ENCODE results near the gene CALCOCO1.
A peak's percentile ranks its signal among the peaks of the same experiment; 100 is the strongest.
"Not testable (repeated sequence)": the region's sequence is repeated elsewhere in the genome, so short reads cannot be mapped to it uniquely, and the experiment has no call there.

CALCOCO1 gene

DNA sequence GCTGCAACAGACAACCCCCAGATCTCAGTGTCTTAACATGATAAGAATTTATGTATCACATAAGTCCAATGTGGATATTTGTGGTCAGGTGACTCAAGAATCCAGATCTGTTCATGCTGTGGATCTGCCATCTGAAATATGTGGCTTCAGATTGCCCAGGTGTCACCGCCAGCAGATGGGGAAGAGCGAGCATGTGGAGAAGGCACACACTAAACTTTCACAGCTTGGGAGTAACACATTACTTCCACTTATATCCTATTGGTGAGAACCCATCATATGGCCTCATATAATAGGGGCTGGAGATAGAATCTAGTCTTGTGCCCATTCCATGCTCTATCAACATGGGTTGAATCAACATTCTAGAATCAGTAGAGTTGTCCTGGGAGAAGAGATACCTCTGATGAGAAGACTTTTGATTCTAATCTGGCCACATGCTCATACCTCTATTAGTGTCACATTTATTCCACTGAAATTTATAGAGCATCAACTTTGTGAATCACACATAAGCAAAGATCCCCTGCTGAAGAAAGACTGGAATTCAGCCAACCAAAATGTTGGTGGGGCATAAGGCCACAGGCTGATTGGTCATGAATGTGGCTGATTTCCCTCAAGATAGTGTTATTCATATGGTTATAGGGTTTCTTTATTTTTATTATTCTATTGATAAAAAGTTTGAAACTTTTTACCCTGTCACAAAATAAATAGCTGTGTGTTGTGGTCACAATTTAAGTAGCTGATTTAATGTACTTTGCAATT, 6.0 kb upstream of the CALCOCO1 start:
- no peak for DNase-seq

DNA sequence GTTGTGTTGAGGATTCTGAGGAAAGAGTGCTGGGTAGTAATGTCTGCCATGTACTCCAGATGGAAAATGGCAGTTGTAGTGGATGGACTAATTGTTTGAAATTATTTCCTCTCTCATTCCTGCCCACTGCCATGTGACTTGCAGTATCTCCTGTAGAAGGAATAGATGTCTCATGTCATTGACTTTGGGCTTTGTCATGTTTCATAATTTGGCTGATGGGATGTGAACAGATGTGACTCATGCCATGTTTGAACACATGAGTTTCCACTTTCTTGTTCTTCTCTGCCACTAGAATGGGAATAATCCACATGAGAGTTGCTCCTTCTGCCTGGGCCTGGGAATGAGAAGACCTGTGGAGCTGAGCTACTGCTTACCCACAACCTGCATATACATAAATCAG, 2.4 kb upstream of the CALCOCO1 start:
- DNase-seq, result no peak

DNA sequence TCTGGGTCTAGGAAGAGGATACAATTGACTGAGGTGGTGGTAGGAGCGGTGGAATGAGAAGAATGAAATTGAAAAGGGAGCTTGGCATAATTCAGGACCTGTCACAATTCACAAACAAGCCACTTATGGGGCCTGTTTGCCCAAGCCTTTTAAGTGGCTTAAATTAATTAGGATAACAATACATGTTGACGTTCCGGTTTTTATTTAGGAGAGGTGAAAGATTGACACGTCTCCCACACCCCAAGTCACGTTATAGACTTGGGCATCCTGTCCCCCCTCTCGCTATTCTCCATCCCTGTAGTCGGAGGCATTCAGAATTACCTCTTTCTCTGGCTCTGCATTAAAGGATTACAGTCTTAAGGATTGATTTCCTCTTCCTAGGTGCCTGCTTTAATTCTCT, 954 bp upstream of the CALCOCO1 start:
- no peak for DNase-seq

DNA sequence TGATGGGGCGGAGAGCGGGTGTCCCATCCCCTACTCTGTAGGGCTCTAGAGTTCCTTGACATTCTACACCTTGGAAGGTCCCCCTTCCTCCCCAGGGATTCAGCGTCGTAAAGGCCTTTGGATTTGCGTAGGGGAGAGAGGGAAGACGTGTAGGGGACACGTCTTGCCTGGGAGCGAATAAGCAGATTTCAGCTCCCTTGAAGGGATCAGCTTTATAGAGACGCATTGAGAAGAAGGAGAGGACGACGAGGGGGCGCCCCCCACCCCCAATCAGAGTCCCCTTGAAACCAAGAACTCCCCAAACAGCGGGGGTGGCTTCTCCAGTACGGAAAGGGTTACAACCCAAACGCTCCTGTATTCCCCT, 324 bp downstream of the CALCOCO1 start:
- no peak for DNase-seq

DNA sequence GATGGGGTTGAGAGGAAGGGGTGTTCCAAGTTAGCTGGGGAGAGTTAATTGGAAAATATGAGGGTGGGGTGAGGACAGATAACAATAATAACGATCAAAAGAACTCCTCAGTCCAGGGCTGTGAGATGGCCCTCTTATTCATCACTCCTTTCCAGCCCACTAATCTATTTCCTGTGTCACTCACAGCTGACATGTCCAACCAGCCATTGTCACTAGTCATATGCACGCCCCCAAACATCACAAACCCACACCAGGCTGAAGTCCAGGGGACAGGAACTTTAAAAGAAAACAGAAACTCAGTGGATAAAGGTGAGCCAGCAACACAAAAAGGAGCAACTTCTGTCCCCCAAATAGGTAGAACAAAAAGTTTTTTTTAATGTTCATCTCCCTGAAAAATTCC, 911 bp downstream of the CALCOCO1 start:
- DNase-seq, result no peak

DNA sequence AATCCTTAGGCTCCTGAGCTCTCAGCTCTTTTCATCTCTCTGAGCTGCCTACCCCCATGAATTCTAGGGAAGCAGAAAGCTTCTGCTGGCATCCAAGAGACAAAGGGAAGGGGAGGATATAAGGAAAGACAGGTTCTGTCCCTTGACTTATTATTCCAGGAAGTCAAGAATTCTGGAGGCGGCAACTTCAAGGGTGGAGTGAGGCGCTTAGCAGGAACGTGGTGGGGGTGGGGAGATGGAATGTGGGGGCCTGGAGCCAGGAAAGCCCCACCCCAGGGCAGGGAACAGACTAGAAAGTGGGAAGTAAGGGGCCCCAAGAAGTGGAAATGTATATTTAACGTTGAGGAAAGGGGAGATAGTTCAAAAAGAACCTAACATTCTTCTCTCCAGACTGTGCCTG, 1.4 kb downstream of the CALCOCO1 start:
- no peak for DNase-seq

DNA sequence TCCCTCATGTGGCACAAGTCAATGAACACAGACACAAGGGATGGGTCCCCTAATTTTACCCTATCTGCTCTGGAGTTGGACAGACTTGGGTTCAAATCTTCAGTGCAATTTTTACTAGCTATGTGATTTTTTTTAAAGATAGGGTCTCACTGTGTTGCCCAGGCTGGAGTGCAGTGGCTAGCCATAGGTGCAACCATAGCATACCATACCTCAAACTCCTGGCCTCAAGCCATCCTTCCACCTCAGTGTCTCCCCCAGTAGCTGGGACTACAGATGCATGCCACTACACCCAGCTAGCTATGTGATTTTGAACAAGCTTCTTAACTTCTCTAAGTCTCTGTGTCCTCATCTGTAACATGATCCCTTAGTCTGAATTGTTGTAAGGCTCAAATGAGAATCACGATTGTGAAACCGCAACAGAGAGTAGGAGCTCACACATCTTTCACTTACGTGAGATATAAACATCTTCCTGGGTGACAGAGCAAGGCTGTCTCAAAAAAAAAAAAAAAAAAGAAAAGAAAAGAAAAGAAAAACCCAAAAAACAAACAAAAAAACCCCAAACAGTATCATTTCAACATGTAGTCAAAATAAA, 4.7 kb downstream of the CALCOCO1 start:
- DNase-seq, result no peak

DNA sequence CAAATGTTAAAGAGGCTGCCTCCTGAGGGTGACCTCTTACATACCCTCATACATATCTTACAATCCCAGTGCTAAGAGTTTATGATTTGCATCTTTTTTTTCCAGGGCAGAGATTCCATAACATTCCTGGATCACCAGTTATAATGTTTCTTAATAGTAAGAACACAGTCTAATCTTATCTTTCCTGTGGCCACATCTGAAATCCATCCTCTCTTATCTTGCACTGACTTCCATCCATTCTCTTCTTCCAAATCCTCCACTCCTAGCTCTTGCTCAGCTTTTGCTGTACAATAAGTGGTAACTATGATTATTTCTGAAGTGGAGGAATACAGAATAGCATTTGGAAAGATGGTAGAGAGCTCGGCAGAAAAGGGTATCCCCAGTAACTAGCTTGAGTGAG, 6.3 kb downstream of the CALCOCO1 start:
- DNase-seq, result no peak

DNA sequence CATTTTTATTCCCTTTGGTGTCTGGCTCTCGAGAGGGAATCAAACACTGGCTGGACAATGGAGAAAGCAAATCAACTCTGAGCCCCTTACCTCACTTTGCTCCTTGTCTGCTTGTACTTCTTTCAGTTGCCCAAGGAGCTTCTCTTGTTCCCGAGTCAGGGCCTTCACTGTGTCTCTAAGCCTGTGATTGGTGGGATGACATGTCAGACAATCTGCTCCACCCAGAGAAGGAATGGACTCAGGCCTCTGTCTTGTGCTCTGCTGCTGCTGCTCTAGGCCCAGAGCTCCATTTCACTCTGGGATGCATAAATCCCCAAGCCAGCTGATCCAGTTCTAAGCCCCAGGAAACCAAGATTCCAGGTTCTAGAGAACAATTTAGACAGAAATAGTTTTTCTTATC, 7.6 kb downstream of the CALCOCO1 start:
- DNase-seq, result no peak

DNA sequence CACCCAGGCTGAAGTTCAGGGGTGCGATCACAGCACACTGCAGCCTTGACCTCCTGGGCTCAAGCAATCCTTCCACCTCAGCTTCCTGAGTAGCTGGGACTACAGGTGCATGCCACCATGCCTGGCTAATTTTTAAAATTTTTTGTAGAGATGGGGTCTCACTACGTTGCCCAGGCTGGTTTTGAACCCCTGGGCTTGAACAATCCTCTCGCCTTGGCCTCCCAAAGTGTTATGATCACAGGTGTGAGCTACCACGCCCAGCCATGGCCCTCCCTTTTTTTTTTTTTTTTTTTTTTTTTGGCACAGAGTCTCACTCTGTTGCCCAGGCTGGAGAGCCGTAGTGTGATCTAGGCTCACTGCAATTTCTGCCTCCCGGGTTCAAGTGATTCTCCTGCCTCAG, 8.7 kb downstream of the CALCOCO1 start:
- DNase-seq, result not testable (repeated sequence)

DNA sequence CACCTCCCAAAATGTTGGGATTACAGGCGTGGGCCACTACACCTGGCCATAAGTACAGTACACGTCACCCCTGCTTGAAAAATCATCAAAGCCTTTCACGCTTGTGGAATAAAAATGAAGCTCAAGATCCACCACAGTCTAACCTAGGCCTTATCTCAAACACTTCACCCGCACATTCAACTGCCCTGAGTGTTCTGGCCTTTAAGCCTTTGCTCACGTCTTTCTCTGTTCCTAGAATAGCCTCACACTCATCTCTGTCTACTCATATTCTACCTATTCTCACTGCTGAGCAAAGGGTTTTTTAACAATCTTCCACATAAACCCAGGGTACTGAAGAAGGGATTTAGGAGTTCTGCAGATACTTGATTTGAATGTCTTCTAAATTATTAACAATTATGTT, 9.9 kb downstream of the CALCOCO1 start:
- no peak for DNase-seq

DNA sequence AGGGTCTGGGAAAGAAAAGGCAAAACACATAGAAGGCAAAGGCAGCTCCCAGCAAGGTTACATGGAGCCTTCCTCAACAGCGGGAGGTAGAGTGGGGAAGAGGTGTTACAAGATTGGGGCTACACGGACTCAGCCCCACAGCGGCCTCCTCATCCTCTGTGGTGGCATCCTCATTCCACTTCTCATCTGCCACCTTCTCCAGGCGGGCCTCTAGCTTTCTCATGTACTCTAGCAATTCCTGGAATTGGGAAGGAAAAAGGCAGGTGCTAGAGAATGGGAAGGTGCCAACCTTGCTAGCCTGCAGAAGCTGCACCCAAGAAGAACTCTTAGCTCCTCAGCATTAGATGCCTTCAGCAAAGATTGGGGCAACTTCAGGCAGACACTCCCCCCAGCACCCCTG, 13.2 kb downstream of the CALCOCO1 start:
- no peak for DNase-seq

DNA sequence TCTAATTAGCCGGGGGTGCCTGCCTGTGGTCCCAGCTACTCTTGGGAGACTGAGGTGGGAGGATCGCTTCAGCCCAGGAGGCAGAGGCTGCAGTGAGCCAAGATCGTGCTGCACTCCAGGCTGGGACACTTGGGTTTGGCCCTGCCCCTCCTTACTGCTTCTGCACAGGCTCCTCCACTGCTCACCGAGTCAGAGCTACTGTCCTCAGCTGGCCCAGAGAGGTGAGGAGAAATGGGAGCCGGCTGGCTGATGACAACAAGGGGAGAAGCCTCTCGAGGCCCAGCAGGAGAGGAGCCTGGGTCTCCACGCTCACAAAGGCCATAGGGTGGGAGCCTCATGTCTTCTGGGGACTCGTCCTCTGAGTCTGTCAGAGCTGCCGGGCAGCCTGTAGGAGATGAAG, 13.7 kb downstream of the CALCOCO1 start:
- no peak for DNase-seq

DNA sequence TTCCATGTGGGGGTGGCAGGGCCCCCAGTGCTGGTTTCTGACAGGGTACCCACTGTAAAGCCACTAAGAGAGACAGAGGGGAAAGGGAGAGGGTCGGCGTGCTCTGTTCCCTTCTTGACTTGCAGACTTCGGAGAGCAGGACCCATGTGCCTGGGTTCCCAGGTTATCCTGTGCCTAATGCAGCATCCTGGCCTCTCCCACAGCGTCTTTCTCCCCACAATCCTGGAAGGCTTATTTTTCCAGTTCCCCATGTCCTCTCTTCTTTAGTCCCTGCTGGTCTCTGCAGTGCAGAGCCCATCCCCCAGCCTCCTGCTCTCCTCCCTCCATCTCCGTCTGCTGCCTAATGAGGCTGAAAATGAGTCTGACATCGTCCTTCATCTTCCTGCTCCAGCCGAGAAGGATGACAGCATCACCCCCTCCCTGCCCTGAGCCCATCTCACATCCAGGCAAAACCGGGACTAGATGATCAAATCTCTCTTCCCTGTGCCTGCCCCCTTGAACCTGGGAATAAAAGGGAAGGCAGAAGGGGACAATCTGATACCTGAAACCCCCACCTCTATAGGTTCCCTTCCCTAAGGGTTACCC, 15.1 kb downstream of the CALCOCO1 start:
- DNase-seq, result no peak

DNA sequence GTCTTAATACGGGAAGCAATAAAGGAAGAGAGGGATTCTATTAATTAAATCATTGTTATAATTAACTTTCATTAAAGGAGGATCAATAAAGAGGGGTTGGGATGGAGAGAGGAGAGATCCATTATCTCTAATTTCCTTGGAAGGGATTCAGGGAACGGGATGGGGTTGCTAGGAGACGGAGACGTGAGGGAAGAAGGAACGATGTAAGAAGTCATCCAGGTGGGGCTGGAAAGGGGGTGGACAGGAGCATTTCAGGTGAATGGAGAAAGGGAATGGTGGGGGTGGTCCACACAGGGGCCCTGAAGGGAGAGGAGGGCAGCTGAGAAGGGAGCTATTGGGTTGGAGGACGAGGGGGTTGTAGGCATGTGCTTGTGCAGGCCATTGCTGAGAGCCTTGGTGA, 17.2 kb downstream of the CALCOCO1 start:
- DNase-seq, result no peak

DNA sequence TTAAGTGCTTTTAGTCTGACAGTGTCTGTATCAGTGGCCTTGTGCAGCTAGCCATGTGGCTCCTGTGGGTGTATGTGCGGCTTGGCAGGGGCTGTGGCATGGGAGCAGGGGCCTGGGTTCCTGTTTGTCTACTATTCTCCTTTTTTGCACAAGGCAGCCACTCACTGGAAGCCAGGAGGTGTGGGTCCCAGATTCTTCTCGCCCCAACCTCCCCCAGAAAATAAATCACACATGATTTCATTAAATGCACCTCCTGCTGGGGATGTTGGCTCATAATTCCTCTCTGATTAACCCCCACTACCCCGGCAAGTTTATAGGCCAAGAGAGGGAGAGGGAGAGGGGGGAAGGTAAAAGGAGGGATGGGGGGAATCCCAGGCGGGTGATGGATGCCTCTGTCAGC, 17.6 kb downstream of the CALCOCO1 start:
- DNase-seq, result no peak

DNA sequence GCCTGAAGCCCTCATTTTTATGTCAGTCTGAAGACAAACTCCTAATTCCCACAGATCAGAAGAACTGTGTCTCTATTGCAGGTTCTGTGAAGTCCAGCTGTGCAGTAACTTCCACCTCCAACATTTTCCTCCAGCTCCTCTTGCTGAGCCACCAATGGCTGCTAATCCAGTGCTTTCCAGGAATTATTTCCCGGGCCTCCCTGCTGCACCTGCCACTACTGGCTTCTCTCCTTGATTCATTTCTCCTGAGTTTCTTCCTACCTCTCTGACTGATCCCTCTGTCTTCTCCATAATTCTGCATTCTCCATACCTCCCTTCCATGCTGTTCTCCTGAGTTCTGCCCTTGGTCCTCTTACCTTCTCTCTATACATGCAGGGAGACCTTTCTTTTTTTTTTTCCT, 21.2 kb downstream of the CALCOCO1 start:
- no peak for DNase-seq

DNA sequence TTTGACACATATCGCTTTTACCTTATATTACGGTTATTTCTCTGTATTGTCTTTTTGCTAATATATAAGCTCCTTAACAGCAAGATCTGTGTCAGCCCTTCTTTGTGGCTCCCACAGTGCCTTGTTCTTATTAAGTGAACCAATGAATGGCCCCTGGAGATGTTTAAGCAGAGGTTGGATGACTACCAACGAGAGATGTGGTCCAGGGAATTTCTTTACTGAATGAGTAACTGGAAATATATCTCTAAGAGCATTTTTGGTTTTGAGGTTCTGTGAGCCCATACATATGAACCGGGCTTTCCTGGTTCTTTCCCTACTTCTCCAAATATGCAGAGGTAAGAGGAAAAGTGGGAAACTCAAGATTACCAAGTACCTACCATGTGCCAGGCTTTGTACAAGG, 23.5 kb downstream of the CALCOCO1 start:
- no peak for DNase-seq

DNA sequence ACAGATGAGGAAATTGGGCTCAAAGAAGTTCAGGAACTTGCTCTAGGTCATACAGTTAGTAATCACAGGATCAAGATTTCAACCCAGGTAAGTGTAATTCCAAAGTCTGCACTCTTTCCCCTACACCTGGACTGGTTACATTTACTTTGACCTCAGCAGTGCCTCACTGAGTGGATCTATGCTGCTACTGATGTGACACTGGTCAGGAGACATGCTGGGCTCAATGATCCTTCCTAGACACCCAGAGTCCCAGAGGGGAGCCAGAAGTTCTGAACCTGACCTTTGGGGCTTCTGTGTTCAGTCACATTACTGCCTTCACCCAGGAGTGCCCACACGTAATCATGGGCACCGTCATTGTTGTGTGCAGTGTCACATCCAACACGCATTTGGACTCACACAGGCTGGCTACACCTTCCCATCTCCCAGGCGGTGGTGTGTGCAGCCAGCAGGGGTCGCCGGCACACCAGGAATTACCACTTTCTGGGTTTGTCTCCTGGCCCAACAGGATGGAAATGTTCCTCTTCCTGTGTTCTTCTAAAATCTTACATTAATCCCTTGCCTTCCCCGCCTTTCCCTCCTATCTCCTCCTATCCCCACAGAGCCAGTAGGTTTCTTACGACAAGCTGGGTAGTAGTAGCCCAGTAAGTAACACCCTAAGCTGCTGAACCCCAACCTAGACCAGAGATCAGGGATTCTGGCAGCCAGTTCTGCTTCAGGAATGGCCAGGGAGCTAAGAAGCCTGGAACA, 25.6 kb downstream of the CALCOCO1 start:
- peak; percentile 75 for DNase-seq

DNA sequence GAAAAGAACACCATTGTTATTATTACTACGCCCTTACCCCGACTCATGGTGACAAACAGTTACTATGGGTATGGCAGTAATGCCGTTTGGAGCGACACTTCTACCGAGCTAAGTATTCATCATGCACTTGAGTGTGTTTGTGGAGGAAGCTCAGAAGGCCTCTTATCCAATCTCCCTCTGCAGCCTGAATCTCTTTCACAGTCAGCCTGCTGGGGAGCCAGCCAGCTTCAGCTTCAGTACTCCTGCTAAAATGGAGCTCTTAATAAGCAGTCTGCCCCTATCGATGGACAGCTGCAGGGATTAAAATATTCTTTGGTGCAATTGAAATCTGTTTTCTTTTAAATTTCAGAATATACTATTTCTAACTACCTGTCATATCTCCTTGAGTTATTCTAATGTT, 26.7 kb downstream of the CALCOCO1 start:
- DNase-seq, result no peak

DNA sequence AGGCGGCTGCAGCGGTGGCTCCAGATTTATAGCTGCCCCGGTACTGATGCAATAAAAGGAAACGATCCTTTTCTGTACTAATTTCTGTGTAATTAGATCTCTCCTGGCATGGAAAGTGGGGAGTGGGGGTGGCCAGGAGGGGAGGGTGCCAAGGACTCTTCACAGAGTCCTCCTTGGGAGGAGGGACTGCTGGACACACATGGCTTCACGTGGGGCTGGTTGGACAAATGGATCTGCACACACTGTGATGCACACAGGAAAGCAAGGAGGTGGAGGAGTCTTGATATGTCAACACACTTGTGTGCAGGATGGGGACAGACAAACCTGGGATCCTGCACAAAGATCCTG, 27.6 kb downstream of the CALCOCO1 start:
- no peak for DNase-seq

DNA sequence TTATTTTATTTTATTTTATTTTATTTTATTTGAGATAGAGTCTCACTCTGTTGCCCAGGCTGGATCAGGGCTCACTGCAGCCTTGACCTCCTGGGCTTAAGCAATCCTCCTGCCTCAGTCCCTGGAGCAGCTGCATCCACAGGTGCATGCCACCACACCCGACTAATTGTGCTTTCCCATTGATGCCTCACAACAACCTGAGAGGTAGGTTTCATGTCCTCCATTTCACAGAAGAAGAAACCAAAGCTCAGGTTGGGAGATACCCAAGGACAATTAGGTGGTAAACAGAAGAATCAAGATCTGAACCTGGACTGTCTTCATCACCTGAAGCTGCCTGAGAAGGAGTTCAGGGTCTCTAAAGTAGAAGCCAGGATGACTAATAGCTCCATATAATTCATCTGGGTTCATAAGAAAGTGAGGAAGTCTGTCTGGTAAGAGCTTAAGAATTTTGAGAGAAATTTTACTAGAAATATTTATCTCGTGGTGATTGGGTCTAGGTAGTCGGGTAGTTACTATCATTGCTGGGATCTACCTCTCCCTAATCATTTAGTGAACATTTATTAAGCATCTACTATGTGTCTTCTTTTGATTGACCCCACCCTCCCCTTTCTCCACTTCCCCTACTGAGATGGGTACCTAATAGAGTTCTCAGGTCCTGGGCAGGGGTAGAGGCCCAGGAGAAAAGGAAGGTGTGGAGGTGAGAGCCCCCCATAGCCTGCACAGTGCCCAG, 28.1 kb downstream of the CALCOCO1 start:
- DNase-seq, result no peak

DNA sequence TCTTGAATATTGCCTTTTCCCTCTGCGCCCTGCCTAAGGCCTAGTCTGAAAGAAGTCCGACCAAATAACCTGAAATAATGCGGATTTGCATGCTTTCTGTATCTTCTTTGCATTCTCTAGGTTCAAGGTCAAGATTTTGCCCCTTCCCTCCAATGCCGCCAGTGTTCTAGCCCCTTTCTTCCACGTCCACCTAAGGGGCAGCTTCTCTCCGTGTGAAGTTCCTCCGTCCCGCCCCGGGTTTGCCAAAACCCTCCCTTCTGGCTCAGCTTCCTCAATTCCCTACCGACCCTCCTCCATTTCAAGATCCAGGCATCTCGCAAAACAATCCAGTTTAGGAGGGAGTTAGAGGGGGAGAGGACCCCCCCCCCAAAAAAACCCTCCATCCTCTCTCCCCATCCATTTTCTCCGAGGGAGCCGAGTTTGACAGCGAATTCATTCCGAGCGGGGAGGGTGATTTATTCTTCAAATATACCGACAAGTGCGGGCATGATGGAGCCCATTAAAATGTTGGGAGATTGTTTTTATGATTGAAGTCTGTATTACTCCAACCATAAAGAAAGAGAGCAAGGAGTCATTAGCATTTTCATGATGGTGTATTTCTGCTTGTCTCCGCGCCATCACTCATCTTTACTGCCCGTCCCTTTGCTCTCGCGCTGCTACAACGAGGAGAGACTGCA, 30.5 kb downstream of the CALCOCO1 start:
- no peak for DNase-seq
